ENCODE results near the gene SMIM45.

The SMIM45 gene

DNA sequence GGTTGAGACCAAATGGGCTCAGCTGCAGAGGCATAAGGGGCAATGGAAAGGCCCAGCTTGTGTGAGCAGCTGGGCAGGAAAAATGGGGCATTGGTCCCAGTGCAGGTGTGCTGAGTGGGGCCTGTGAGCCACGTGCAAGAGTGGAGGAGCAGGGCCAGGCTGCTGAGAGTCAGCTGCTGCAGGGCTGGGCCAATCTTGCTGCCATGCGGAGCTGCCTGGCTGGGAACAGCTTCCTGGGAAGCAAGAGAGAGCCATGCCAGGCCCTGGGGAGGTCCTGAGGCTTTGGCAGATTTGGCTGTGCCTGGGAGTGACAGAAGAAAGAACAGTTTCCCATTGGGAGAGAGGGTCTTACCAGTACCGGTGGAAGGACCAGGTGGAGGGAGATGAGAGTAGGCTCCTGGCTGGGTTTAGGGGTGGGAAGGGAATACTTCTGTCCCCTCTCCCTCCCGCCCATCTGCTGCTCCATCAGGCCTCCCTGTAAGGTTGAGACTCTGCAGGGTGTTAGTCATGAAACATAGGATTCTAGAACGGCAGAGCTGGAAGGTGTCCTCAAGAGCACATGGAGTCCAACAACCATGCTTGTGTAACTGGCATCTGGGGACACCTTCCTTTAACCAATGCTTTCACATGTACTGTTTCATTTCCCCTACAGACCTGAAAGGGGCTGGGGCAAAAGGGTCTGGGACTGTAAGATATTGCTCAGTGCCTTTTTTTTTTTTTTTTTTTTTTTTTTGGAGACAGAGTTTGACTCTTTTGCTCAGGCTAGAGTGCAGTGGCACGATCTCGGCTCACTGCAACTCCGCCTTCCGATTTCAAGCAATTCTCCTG is 27.7 kb downstream of the SMIM45 start:
- Histone ChIP-seq H3K27ac (no peak overlapping the region), H2AFZ (no peak overlapping the region), H3K4me2 (ENCODE audit: low read length) (no peak overlapping the region), H3K4me1 (peaks cover 5% of the 10 kb centered on the region), H3K4me3 (ENCODE audit: low read depth, low read length) (no peak overlapping the region), H3K79me2 (no peaks in the 10 kb centered on the region), H3K36me3 (ENCODE audit: control insufficient read depth, insufficient read depth, low read length) (no peaks in the 10 kb centered on the region), H3K27me3 (ENCODE audit: control insufficient read depth, insufficient read depth, low read length) (no peaks in the 10 kb centered on the region), H3K9me3 (ENCODE audit: control insufficient read depth, low read length) (no peaks in the 10 kb centered on the region), H3K9ac (no peak overlapping the region)
- no peak for TF ChIP-seq CTCF (IDR thresholded peaks at IDR 0.05)

GRCh38 chr22:41982865-41983264 is 30.9 kb downstream of the SMIM45 start:
- no peak overlapping the region for H3K4me3 ChIP-seq (ENCODE audit: low read depth, low read length)
- H2AFZ ChIP-seq, result no peak overlapping the region
- no peaks in the 10 kb centered on the region for H3K79me2 ChIP-seq
- peak overlapping the region; percentile 39 for H3K4me2 ChIP-seq (ENCODE audit: low read length)
- no peaks in the 10 kb centered on the region for H3K27me3 ChIP-seq (ENCODE audit: control insufficient read depth, insufficient read depth, low read length)
- H3K9me3 ChIP-seq (ENCODE audit: control insufficient read depth, low read length), result no peaks in the 10 kb centered on the region
- no peak for TF ChIP-seq CTCF (IDR thresholded peaks at IDR 0.05)
- H3K36me3 ChIP-seq (ENCODE audit: control insufficient read depth, insufficient read depth, low read length), result no peaks in the 10 kb centered on the region
- H3K4me1 ChIP-seq, result peaks cover 5% of the 10 kb centered on the region
- peak overlapping the region; percentile 45 for H3K27ac ChIP-seq
- no peak overlapping the region for H3K9ac ChIP-seq

GRCh38 chr22:41983513-41984405 is 31.8 kb downstream of the SMIM45 start:
- Histone ChIP-seq H3K27me3 (ENCODE audit: control insufficient read depth, insufficient read depth, low read length) (no peaks in the 10 kb centered on the region), H3K4me2 (ENCODE audit: low read length) (peak overlapping the region; percentile 39), H3K27ac (peak overlapping the region; percentile 45), H3K36me3 (ENCODE audit: control insufficient read depth, insufficient read depth, low read length) (no peaks in the 10 kb centered on the region), H3K9ac (no peak overlapping the region), H3K9me3 (ENCODE audit: control insufficient read depth, low read length) (no peaks in the 10 kb centered on the region), H3K4me3 (ENCODE audit: low read depth, low read length) (no peak overlapping the region), H3K79me2 (no peaks in the 10 kb centered on the region), H2AFZ (no peak overlapping the region), H3K4me1 (peaks cover 5% of the 10 kb centered on the region)
- TF ChIP-seq CTCF (IDR thresholded peaks at IDR 0.05), result no peak

- no peak overlapping the region for H3K27ac ChIP-seq
- H3K79me2 ChIP-seq, result no peaks in the 10 kb centered on the region
- H2AFZ ChIP-seq, result no peak overlapping the region
- no peak overlapping the region for H3K4me3 ChIP-seq (ENCODE audit: low read depth, low read length)
- H3K4me1 ChIP-seq, result peaks cover 5% of the 10 kb centered on the region
- no peaks in the 10 kb centered on the region for H3K36me3 ChIP-seq (ENCODE audit: control insufficient read depth, insufficient read depth, low read length)
- H3K9ac ChIP-seq, result no peak overlapping the region
- H3K9me3 ChIP-seq (ENCODE audit: control insufficient read depth, low read length), result no peaks in the 10 kb centered on the region
- H3K4me2 ChIP-seq (ENCODE audit: low read length), result no peak overlapping the region
- no peaks in the 10 kb centered on the region for H3K27me3 ChIP-seq (ENCODE audit: control insufficient read depth, insufficient read depth, low read length)
- TF ChIP-seq CTCF (IDR thresholded peaks at IDR 0.05), result no peak
These were observed 35.3 kb downstream of the SMIM45 start for GRCh38 chr22:41987276-41987675.

All from parathyroid adenoma (tissue), 2 donors.